Activated CD4-positive, alpha-beta T cell treated with anti-CD3 and anti-CD28 coated beads, Interleukin-2, Interleukin-6, amounts not matched to agents 100 ng/mL and 50 ng/mL, durations not matched to agents 16 hours and 8 hours (primary cell): ENCODE data around the gene MASP1.

Experiments used
- DNase-seq: peaks from one replicate; pipeline ENCODE4 v3.0.0-alpha.2; 2020

MASP1 gene, protein sequence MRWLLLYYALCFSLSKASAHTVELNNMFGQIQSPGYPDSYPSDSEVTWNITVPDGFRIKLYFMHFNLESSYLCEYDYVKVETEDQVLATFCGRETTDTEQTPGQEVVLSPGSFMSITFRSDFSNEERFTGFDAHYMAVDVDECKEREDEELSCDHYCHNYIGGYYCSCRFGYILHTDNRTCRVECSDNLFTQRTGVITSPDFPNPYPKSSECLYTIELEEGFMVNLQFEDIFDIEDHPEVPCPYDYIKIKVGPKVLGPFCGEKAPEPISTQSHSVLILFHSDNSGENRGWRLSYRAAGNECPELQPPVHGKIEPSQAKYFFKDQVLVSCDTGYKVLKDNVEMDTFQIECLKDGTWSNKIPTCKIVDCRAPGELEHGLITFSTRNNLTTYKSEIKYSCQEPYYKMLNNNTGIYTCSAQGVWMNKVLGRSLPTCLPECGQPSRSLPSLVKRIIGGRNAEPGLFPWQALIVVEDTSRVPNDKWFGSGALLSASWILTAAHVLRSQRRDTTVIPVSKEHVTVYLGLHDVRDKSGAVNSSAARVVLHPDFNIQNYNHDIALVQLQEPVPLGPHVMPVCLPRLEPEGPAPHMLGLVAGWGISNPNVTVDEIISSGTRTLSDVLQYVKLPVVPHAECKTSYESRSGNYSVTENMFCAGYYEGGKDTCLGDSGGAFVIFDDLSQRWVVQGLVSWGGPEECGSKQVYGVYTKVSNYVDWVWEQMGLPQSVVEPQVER

DNA sequence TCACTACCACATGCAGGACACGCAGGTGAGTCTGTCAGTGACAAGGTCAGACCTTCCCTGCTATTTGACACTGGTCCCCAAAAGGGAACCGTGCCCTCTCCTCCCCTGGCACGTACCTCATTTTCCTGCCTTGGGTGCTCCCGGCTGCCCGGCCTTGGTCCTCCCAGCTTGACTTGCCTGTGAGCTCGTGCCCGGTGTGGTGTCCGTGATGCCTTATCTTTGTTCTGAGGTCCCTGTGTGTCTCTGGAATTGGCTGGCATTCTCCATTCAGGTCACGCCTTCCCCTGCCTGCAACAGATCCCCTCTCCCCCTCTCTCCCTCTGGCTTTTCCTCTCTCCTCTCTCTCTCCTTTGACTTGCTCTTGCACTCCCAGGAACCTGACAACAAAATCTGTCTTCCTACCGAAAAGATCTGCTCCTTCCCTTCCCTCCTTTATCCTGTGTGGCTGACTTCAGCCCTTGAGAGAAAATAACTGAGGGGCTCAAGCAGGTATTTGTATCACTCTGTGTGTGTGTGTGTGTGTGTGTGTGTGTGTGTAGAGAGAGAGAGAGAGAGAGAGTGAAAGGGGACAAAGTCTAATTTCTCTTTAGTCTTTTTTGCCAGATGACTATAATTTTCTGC lies at the start of gene MASP1:
Gene MASP1, minus strand, starts transcription at position 226 of the 621 bp plus-strand sequence. Its CDS starts 105 bp downstream, at position 121.
- DNase-seq, result no peak

DNA sequence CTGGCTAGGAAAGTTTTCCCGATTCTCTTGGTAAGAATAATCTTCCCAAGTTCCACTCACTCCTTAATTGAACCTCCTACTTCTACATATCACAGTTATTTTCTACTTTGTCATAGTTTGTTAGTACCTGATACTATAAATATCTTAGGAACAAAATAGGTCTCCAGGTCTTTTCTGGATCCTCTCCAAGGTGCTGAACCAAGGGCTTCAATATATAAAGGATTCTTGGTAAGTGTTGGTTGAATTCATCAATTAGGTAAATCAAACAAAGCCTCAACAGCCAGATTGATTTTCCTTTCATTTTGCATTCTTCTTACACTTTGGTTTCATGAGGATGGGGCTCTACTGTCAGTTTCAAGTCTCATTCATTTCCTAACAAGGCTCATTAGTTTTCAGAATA lies 49.0 kb upstream of the MASP1 start:
- DNase-seq, result no peak

GRCh38 chr3:187336322-187336721 lies 44.8 kb upstream of the MASP1 start:
- DNase-seq, result no peak

DNA sequence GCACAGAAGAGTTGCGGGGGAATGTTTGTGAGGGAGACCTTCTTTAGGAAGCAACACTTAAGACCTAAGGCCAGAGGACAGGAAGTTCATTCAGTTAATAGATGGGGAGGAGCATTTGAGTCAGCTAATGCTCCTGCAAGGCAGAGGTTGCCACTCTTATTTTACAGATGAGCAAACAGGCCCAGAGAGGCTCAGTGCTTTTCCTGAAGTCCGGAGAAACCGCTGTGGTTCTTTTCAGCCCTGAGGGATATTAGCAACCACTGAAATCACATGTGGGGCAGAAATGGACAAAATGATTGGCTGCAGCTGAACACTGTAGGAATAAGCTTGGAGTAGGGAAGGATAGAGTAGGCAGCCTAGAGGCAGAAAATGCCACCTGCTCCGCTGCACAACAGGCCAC lies 43.4 kb upstream of the MASP1 start:
- DNase-seq, result no peak

- DNase-seq, result no peak
These were observed 37.2 kb upstream of the MASP1 start for GRCh38 chr3:187328691-187329090.

- DNase-seq, result no peak
These were observed 36.3 kb upstream of the MASP1 start for GRCh38 chr3:187327845-187328244.

DNA sequence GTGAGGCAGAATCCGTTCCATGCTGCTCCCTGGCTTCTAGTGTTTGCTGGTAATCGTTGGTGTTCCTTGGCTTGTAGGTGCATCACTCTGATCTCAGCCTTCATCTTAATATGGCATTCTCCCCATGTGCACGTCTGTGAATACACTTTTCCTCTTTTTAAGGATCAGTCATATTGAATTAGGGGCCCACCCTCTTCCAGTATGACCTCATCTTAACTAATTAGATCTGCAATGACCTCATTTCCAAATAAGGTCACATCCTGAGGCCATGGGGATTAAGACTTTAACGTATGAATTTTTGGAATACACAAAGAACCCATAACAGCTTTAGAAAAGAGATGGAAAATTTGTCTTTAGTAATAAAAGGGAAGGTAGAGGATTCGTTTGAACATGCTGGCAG lies 34.1 kb upstream of the MASP1 start:
- DNase-seq, result no peak

DNA sequence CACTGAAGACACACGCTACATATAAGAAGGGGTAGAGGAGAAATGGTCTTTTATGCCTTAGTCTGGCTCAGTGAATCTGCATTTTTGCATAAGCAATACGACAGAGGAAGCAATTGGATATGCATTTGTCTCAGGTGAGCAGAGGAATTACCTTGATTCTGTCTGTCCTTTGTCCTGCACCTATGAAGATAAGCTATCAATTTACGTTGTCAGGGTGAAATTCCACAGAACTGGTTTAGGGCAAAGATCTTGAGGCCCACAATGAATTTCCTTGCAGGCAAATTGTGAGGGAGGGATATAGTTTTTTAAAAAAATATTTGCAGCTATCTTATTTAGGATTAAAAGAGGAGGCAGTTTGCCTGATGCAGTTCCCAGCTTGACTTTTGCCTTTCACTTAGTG lies 31.6 kb upstream of the MASP1 start:
- DNase-seq, result no peak

DNA sequence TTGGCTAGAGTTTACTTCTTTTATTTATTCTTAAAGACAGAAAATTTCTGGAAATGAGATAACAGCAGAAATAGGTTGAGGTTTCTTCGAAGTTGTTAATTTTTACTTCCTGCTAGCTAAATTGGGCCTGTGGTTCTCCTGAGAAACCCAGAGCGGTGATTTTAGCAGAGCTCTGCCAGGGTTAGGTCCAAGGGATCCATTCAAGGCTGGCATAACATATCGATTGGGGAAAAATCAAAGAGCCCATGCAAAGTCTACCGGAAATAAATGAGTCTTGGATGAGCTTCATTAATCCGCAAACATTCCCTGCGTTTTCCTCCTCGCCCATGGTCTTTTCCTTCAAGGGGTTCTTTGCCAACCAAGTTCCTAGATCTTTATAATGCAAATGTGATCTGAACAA lies 30.8 kb upstream of the MASP1 start:
- no peak for DNase-seq

- DNase-seq, result no peak
These were observed 30.2 kb upstream of the MASP1 start for GRCh38 chr3:187321766-187322165.

DNA sequence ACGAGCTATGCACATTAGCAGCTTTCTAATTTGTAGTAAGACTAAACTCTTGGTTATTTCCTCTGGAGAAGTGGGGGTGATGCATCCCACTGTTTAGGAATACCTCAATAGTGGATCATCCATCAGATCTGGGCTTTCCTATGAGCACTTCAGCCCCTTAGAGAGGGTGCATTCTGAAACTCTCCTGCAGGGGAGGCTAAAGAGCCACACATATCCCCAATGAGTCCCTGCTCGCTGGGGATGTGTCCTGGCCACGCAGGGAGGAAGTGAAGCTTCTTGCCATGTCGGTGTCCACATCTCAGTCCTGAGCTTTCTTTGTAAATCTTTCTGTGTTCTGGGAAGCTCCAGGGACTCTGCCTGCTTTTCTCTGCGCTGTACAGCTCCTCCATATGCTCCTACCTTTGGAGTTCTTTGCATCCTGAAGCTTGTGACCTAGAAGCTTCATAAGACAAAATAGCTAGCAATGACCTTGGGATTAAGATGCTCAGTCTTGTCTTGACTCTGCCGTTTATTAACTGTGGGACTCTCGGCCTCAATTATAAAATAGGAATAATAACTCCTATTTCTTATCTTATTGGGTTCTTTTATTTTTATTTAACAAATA lies 28.3 kb upstream of the MASP1 start:
- peak; percentile 71 for DNase-seq

DNA sequence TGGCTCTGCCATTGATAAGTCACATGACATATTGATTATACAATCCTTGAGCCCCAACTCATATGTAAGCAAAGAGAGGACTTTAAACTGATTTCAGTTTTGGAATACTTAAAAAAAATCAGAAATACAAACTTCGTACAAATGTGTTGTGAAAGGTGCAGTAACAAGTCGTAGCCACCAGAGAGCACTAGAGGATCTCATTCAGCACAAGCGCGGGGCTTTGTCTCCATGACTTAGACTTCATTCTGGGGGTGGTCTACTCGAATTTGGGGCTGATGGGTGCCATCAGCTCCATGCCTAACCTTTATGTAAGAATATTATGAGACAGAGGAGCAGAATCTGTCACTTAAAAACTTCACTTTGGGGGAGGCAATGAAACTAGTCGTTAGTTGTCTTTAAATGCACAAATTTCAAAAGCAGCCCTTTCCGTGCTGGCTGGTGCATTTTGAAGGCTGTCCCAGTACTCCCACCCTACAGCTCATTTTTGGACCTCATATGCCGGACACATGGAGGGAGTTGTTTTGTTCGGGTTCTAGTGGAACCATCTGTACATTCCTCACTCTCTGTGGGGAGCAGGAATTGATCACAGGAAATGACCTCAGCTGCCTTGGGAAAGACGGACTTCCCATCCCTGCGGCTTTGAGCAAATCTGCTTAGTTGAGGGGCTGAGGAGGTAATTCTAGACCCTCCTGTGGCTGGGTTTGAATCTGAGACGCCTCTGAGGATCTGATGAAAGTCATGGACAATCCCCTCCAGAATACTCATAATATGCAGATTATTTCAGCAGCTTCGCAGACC lies 27.5 kb upstream of the MASP1 start:
- peak; percentile 53 for DNase-seq

GRCh38 chr3:187315872-187316271 lies 24.3 kb upstream of the MASP1 start:
- DNase-seq, result no peak

GRCh38 chr3:187314176-187314575 lies 22.6 kb upstream of the MASP1 start:
- DNase-seq, result no peak

GRCh38 chr3:187310954-187311470 lies 19.5 kb upstream of the MASP1 start:
- DNase-seq, result no peak

DNA sequence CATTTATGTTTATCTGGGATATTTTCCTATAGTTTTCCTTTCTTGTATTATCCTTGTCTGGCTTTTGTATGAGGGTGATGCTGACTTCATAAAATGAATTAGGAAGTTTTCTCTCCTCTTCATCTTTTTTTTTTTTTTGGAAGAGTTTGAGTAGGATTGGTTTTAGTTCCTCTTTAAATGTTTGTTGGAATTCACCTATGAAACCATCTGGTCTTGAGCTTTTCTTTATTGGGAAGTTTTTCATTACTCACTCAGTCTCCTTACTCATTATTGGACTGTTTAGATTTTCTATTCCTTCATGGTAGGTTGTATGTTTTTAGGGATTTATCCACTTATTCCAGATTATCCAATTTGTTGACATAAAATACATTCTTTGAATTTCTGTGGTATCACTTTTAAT lies 18.7 kb upstream of the MASP1 start:
- no peak for DNase-seq

DNA sequence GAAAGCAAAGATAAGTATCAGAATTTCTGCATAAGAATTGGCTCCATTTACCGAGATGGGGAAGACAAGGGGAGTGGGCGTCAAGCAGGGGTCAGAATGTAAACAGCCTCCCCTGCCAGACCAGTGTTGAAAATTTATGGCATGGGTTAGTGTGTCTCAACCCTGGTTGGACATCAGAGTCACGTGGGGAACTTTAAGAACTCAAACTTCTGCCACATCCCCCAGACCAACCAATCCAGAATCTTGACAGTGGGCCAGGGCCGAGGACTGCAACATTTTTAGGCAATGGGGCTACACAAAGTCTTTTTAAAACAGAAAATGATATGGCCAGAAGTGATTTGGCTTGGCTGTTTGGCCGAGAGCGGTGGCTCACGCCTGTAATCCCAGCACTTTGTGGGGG lies 14.3 kb upstream of the MASP1 start:
- DNase-seq, result no peak

DNA sequence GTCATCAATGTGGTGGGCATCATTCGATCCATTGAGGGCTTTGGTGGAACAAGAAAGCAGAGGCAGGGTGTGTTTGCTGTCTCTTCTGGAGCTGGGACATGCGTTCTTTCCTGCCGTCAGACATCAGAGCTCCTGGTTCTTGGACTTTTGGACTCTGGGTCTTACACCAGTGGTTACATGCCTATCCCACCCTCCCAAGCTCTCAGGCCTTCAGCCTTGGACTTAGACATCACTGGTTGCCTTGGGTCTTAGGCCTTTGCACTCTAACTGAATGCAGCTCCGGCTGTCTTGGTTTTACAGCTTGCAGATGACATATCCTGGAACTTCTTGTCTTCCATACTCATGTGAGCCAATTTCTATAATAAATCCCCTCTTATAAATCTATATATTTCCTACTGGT lies 8.1 kb upstream of the MASP1 start:
- DNase-seq, result no peak

DNA sequence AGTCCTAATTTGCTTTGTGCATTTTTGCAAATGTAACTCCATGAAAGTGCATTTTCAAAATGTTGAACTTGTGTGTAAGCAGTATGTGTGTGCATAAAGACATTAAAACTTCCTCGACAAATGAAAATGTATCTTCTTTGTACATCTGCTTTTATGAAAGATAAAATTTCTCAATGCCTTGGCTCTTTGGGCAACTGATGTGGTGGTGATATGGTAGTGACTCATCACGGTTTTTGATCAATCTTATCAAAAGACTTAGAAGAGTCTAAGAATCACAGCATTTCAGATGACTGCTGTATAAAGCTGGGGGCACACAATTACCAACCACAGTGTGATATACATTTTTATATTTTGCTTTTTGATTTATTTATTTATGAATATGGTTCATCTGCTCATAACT lies 5.4 kb upstream of the MASP1 start:
- DNase-seq, result no peak

GRCh38 chr3:187296058-187296457 lies 4.5 kb upstream of the MASP1 start:
- no peak for DNase-seq

GRCh38 chr3:187295316-187296034 lies 3.9 kb upstream of the MASP1 start:
- DNase-seq, result no peak
